Left ventricle myocardium inferior (tissue), 1 donor: Measurements from ENCODE around the gene TAF4B. TPM values are rescaled to one million over a fixed set of nuclear protein-coding genes. Genes with fewer than 3 reads are reported as not detected.
"Not testable (repeated sequence)": the region's sequence is repeated elsewhere in the genome, so short reads cannot be mapped to it uniquely, and the experiment has no call there.

Source experiments
- DNase-seq: peaks from one replicate; pipeline ENCODE4 v3.0.0-alpha.2; 2020
- H3K27ac ChIP-seq: fragments of 200-600 bp; replicated peaks from 2 replicates; pipeline ENCODE4 v1.8.0; 2021
- H3K27me3 ChIP-seq: fragments of 200-600 bp; 2 replicates; pipeline ENCODE4 v1.8.0; 2021; ENCODE audit warnings: low read depth
- H3K36me3 ChIP-seq: fragments of 200-600 bp; 2 replicates; pipeline ENCODE4 v1.8.0; 2021
- H3K4me1 ChIP-seq: fragments of 200-600 bp; 2 replicates; pipeline ENCODE4 v1.8.0; 2021
- H3K4me3 ChIP-seq: fragments of 200-600 bp; 2 replicates; pipeline ENCODE4 v1.8.0; 2021; ENCODE audit warnings: mild to moderate bottlenecking, moderate library complexity
- H3K9me3 ChIP-seq: fragments of 200-600 bp; replicated peaks from 2 replicates; pipeline ENCODE4 v1.8.0; 2021
- intact Hi-C: fragments of 100-400 bp; cut with micrococcal nuclease; formaldehyde crosslinking; loops from one replicate; pipeline ENCODE4 v1.11.0; 2022
- total RNA-seq: library from RNA; stranded (reverse); fragmentation: NEBNext Ultra II Directional; extraction: Animal tissue kit (Norgen Biotek cat#: 25700); gene quantifications from one replicate; pipeline ENCODE4 v1.2.1, GENCODE V29; 2021
- TF ChIP-seq, protein P1 (sequence below): fragments of 200-600 bp; IDR thresholded peaks from 2 replicates; pipeline ENCODE4 v1.8.0; 2021; ENCODE audit warnings: antibody characterized with exemption, mild to moderate bottlenecking, borderline replicate concordance
- donor health status: DM: no; HTN: yes; CAD: no; lungs with severe emphysema.

Gene TAF4B
- total RNA-seq, 1 donor from 2014 or later, result 1.1 TPM

GRCh38 chr18:26376105-26376504 is 149.9 kb downstream of the TAF4B start:
- H3K4me1 ChIP-seq, result no peaks in the 10 kb centered on the region
- no peaks in the 10 kb centered on the region for H3K36me3 ChIP-seq
- no peak overlapping the region for H3K27ac ChIP-seq
- no peak for DNase-seq
- H3K4me3 ChIP-seq, result no peak overlapping the region
- intact Hi-C loops, result no loop called here
- TF ChIP-seq, protein P1, sequence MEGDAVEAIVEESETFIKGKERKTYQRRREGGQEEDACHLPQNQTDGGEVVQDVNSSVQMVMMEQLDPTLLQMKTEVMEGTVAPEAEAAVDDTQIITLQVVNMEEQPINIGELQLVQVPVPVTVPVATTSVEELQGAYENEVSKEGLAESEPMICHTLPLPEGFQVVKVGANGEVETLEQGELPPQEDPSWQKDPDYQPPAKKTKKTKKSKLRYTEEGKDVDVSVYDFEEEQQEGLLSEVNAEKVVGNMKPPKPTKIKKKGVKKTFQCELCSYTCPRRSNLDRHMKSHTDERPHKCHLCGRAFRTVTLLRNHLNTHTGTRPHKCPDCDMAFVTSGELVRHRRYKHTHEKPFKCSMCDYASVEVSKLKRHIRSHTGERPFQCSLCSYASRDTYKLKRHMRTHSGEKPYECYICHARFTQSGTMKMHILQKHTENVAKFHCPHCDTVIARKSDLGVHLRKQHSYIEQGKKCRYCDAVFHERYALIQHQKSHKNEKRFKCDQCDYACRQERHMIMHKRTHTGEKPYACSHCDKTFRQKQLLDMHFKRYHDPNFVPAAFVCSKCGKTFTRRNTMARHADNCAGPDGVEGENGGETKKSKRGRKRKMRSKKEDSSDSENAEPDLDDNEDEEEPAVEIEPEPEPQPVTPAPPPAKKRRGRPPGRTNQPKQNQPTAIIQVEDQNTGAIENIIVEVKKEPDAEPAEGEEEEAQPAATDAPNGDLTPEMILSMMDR, result no peak
- no peaks in the 10 kb centered on the region for H3K9me3 ChIP-seq
- H3K27me3 ChIP-seq, result no peaks in the 10 kb centered on the region

DNA sequence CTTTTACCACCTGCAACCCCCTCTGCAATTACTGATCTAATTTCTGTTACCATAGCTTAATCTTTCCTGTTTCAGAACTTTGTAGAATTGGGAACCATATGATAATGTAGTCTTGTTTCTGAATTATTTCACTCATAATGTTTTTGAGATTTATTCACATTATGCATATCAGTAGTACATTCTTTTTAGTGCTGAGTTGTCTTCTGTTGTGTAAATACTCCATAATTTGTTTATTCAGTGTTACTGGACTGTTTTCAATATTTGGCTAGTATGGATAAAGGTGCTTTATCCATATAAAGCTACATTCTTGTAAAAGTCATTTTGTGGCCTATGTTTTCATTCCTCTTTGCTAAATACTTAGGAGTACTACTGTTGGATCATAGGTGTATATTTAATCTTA is 152.5 kb downstream of the TAF4B start:
- Histone ChIP-seq H3K27me3 (no peaks in the 10 kb centered on the region), H3K27ac (no peak overlapping the region), H3K4me3 (no peak overlapping the region), H3K9me3 (no peaks in the 10 kb centered on the region), H3K4me1 (no peaks in the 10 kb centered on the region), H3K36me3 (no peaks in the 10 kb centered on the region)
- intact Hi-C loops, result no loop called here
- TF ChIP-seq, protein P1, result no peak
- no peak for DNase-seq

GRCh38 chr18:26381555-26381954 is 155.3 kb downstream of the TAF4B start:
- H3K4me1 ChIP-seq, H3K27me3 ChIP-seq, H3K4me3 ChIP-seq, H3K27ac ChIP-seq, H3K36me3 ChIP-seq, DNase-seq, H3K9me3 ChIP-seq: not testable (repeated sequence)
- intact Hi-C loops, result loop anchor here (5.0 kb wide), 1 partner anchor 271 kb away; no protein-coding TSS in a partner anchor

DNA sequence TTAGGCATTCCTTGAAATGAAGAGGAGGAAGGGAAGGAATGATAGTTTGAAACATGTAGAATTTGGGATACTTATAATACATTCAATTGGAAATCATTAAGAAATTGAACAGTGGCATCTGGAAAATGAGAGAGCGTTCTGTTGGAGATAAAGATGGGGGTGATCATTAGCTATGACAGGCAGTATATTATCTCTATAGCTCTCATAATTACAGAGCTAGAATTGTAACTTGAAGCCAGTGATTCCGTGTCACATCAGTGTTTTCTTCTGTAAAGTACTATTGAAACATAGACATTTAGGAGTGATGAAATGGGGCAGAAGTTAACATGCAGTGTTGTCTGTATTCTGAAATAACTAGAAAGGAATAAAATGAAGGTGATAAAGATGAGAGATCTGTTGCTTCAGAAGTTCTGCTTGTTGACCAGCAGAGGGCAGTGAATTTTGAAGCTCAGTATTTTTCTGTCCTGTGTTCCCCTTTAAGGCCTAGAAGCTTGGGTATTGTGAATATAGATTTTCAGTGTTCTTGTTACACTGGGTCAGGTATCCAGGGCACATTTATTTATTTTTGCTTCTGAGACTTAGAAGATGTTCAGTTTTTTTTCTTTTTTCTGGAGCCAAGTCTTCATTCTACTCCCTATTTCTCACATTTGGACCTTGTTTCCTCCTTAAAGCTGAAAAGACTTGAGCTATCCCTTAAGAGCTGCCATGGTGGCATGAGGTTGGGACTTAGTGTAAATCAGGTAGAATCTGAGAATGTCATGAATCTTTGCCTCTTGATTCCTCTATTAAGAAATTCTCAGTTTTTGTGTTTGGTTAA is 157.4 kb downstream of the TAF4B start:
- H3K4me3 ChIP-seq, result no peak overlapping the region
- no peak overlapping the region for H3K27ac ChIP-seq
- H3K36me3 ChIP-seq, result no peaks in the 10 kb centered on the region
- H3K4me1 ChIP-seq, result peaks cover 10% of the 10 kb centered on the region
- no peak for DNase-seq
- no peaks in the 10 kb centered on the region for H3K9me3 ChIP-seq
- intact Hi-C loops, result loop anchor here (5.0 kb wide), 1 partner anchor 269 kb away; no protein-coding TSS in a partner anchor
- TF ChIP-seq, protein P1, result peak; percentile 89
- no peaks in the 10 kb centered on the region for H3K27me3 ChIP-seq

- no peak for DNase-seq
Measured at GRCh38 chr18:26386002-26386401, 159.8 kb downstream of the TAF4B start.

DNA sequence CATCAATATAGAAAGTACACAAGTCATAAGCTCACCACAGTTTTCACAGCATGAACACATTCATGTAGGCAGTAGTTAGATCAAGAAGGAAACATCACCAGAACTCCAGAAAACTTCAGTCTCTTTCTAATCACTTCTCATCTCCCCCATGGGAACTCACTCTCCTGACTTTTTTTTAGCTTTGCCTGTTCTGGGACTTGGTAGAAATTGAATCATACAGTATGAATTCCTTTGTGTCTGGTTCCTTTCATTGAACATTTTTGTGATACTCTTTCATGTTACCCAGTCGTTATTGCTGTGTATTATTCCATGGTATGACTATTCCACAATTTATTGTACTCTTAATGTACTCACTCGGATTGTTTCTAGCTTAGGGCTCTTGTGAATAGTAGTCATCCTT is 160.2 kb downstream of the TAF4B start:
- Histone ChIP-seq H3K36me3 (no peaks in the 10 kb centered on the region), H3K4me3 (no peak overlapping the region), H3K27ac (peak overlapping the region; percentile 28), H3K27me3 (no peaks in the 10 kb centered on the region), H3K4me1 (peaks cover 10% of the 10 kb centered on the region), H3K9me3 (no peaks in the 10 kb centered on the region)
- TF ChIP-seq, protein P1, result no peak
- DNase-seq, result no peak
- intact Hi-C loops, result no loop called here

More at GRCh38 chr18:26386002-26386401, 159.8 kb downstream of the TAF4B start:
- Histone ChIP-seq H3K4me3 (no peak overlapping the region), H3K27me3 (no peaks in the 10 kb centered on the region), H3K4me1 (peaks cover 10% of the 10 kb centered on the region), H3K9me3 (no peaks in the 10 kb centered on the region), H3K27ac (peak overlapping the region; percentile 28), H3K36me3 (no peaks in the 10 kb centered on the region)
- intact Hi-C loops, result no loop called here
- TF ChIP-seq, protein P1, result no peak
